ENCODE measurements around the gene IGF2BP2. TPM values are rescaled to one million over a fixed set of nuclear protein-coding genes. Genes with fewer than 3 reads are reported as not detected.

The IGF2BP2 gene
- total RNA-seq, 2 experiments from 2014 or later: 0.13 to 0.40 TPM

DNA sequence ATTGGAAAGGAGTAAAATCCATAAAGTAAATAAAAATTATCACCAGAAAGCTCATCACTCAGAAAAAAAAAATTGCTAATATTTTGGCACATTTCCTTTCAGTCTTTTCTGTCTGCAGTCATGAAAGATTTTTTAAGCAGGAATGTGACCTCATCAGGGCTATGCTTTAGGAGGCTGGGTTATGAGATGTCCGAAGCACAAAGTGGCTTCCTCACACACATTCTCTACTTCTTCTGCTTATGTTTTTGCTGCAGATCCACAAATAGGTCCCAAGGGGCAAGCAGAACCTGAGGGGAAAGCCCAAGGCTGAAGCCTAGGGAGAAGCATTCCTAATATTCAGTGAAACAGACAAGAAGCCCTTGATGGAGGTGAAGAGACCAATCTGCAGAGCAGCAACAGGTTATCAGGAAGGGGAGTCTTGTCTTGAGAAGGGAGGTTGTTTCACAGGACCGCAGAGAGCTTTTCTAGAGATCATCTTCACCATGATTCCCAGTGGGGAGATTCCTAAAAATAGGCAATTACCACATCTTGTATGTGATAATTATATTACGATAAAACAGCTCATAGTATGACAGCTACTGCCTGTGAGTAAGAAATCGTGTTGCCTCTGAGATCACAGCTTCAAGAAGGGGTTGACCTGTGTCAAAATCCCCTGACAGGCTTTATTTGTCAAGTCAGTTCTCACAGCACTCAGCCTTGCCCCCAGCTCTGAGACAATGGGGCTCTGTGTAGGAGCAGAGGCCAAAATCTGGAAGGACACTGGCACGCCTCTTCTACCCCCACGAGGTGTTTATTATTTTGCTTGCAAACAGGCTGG, 60.5 kb downstream of the IGF2BP2 start:
- DNase-seq: no peak
- no peak overlapping the region for H3K4me3 Mint-ChIP-seq
- H3K36me3 Mint-ChIP-seq (ENCODE audit: low read depth): no peaks in the 10 kb centered on the region
- H3K27me3 Mint-ChIP-seq: peaks cover 52% of the 10 kb centered on the region
- ChIA-PET POLR2A (interaction anchor here (1.8 kb wide), 1 partner anchor 13 kb away, joined by 3 read pairs; no protein-coding TSS in a partner anchor), CTCF (interaction anchor here (4.1 kb wide), 1 partner anchor 104 kb away, joined by 24 read pairs; no protein-coding TSS in a partner anchor)
- H3K4me1 Mint-ChIP-seq: no peaks in the 10 kb centered on the region
- H3K27ac Mint-ChIP-seq: no peak overlapping the region
- H3K9me3 Mint-ChIP-seq: no peaks in the 10 kb centered on the region

DNA sequence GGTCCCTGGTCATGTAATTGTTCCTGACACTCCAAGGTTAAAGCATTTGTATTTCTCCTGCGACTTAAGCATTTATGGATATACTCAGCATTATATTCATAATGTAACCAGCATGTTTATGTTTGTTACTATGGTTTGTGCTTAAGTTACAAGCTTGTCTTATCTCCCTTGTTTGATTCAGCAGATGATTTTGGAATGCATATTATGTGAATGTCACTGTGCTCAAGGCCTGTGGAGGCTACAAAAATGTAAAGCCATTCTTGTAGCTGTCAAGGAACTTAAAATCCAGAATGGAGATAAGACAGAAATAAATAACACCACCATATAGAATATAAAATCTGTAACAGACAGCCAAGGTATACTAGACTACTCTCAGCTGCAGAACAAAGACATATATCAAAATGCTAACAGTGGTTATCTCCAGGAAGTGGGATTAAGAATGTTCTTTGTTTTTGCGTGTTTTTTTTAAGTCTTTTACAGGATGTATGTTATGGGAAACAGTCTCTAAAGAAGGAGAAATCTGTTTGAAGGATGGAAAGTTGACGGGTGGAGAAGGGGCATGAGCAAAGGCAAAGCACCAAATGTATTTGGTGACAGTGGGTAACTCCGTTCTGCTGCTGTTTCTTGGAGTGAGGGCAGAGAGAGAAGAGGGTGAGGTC, 61.4 kb downstream of the IGF2BP2 start:
- Mint-ChIP-seq H3K27me3 (peaks cover 58% of the 10 kb centered on the region), H3K9me3 (no peaks in the 10 kb centered on the region), H3K4me3 (no peak overlapping the region), H3K36me3 (ENCODE audit: low read depth) (no peaks in the 10 kb centered on the region), H3K4me1 (no peaks in the 10 kb centered on the region), H3K27ac (no peak overlapping the region)
- ChIA-PET CTCF (interaction anchor here (4.1 kb wide), 1 partner anchor 103 kb away, joined by 24 read pairs; no protein-coding TSS in a partner anchor), POLR2A (interaction anchor here (1.8 kb wide), 1 partner anchor 14 kb away, joined by 3 read pairs; no protein-coding TSS in a partner anchor)
- DNase-seq: no peak

- Mint-ChIP-seq H3K4me3 (no peak overlapping the region), H3K9me3 (no peaks in the 10 kb centered on the region), H3K36me3 (ENCODE audit: low read depth) (no peaks in the 10 kb centered on the region), H3K27ac (no peak overlapping the region), H3K27me3 (peaks cover 60% of the 10 kb centered on the region), H3K4me1 (no peaks in the 10 kb centered on the region)
- ChIA-PET POLR2A (no interaction called here), CTCF (interaction anchor here (1.0 to 1.2 kb wide), 2 partner anchors 9 to 25 kb away, joined by 3 read pairs; no protein-coding TSS in a partner anchor)
- DNase-seq: no peak
Measured at GRCh38 chr3:185760550-185760949, 64.3 kb downstream of the IGF2BP2 start.

DNA sequence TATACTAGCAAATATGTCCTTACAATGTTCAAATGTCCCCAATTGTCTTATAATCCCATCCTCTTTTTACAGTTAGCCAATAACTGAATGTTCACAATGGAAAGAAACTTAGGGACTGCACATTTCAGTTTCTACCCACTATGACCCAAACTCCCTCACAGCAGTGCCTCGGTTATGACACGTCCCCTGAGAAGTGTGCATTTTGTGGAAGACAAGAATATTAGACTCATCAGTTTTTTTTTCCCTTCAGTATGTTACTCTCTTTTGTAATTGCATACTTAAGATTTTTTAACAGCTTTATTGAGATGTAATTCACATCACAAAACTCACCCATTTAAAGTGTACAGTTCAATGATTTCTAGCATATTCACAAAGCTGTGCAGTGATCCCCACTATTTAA, 64.8 kb downstream of the IGF2BP2 start:
- no peaks in the 10 kb centered on the region for H3K4me1 Mint-ChIP-seq
- DNase-seq: no peak
- no peaks in the 10 kb centered on the region for H3K9me3 Mint-ChIP-seq
- ChIA-PET CTCF (interaction anchor here (1.2 kb wide), 1 partner anchor 9 kb away, joined by 3 read pairs; no protein-coding TSS in a partner anchor), POLR2A (no interaction called here)
- H3K27me3 Mint-ChIP-seq: peaks cover 55% of the 10 kb centered on the region
- no peaks in the 10 kb centered on the region for H3K36me3 Mint-ChIP-seq (ENCODE audit: low read depth)
- no peak overlapping the region for H3K4me3 Mint-ChIP-seq
- H3K27ac Mint-ChIP-seq: no peak overlapping the region

DNA sequence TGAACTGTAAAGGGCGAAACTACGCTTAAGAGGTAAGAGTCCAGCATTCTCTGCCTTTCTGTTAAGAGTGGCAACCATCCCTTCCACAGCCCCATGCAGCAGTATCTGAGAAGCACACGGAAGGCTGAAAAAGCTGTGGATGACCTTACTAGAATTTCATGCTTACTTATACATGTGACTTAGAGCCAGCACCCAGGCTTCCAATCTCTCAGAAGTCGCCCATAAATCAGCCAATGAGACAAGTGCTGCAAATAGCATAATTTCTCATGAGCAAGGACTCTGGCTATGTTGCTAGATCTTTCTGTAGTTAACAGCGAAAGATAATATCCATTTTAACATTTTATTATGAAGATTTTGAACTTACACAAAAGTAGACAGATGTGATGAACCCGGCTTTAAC, 65.3 kb downstream of the IGF2BP2 start:
- peaks cover 1% of the 10 kb centered on the region for H3K9me3 Mint-ChIP-seq
- no peak overlapping the region for H3K4me3 Mint-ChIP-seq
- H3K4me1 Mint-ChIP-seq: no peaks in the 10 kb centered on the region
- CTCF ChIA-PET: interaction anchor here (1.4 kb wide), 1 partner anchor 99 kb away, joined by 4 read pairs; no protein-coding TSS in a partner anchor
- H3K27ac Mint-ChIP-seq: no peak overlapping the region
- H3K27me3 Mint-ChIP-seq: peaks cover 50% of the 10 kb centered on the region
- no peaks in the 10 kb centered on the region for H3K36me3 Mint-ChIP-seq (ENCODE audit: low read depth)
- POLR2A ChIA-PET: no interaction called here
- DNase-seq: no peak

DNA sequence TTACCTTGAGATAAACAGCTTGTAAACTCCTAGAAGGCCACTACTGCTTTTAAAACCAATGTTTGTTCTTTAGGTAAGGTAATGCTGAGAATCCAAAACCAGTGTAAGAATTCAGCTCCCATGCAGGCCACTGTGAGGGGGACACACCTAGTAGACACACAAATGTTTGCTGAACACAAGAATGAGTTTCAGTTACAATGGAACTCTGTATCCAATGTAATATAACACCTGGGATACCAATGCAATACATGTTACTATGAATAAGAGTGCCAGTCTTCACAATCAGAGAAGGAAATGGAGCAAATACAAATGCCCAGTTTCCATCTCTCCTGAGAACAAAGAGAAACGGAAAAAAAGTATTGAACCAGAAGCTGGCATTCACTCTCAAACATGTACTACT, 65.9 kb downstream of the IGF2BP2 start:
- H3K4me3 Mint-ChIP-seq: no peak overlapping the region
- no peak overlapping the region for H3K27ac Mint-ChIP-seq
- H3K4me1 Mint-ChIP-seq: no peaks in the 10 kb centered on the region
- peaks cover 48% of the 10 kb centered on the region for H3K27me3 Mint-ChIP-seq
- H3K36me3 Mint-ChIP-seq (ENCODE audit: low read depth): no peaks in the 10 kb centered on the region
- DNase-seq: no peak
- ChIA-PET CTCF (interaction anchor here (1.4 kb wide), 1 partner anchor 99 kb away, joined by 4 read pairs; no protein-coding TSS in a partner anchor), POLR2A (no interaction called here)
- H3K9me3 Mint-ChIP-seq: peaks cover 5% of the 10 kb centered on the region

GRCh38 chr3:185757176-185757575, 67.7 kb downstream of the IGF2BP2 start:
- ChIA-PET POLR2A (no interaction called here), CTCF (interaction anchor here (0.8 kb wide), 1 partner anchor 1462 kb away, joined by 3 read pairs; no protein-coding TSS in a partner anchor)
- no peak overlapping the region for H3K4me3 Mint-ChIP-seq
- H3K27ac Mint-ChIP-seq: no peak overlapping the region
- no peaks in the 10 kb centered on the region for H3K4me1 Mint-ChIP-seq
- no peak for DNase-seq
- peaks cover 40% of the 10 kb centered on the region for H3K27me3 Mint-ChIP-seq
- no peaks in the 10 kb centered on the region for H3K36me3 Mint-ChIP-seq (ENCODE audit: low read depth)
- H3K9me3 Mint-ChIP-seq: peaks cover 5% of the 10 kb centered on the region

GRCh38 chr3:185756477-185756876, 68.4 kb downstream of the IGF2BP2 start:
- Mint-ChIP-seq H3K4me1 (no peaks in the 10 kb centered on the region), H3K9me3 (peaks cover 5% of the 10 kb centered on the region), H3K27ac (no peak overlapping the region), H3K36me3 (ENCODE audit: low read depth) (no peaks in the 10 kb centered on the region), H3K27me3 (peaks cover 35% of the 10 kb centered on the region), H3K4me3 (no peak overlapping the region)
- no peak for DNase-seq
- ChIA-PET CTCF (interaction anchor here (0.7 to 0.8 kb wide), 2 partner anchors 12 to 1463 kb away, joined by 3 to 4 read pairs; no protein-coding TSS in a partner anchor), POLR2A (no interaction called here)

DNA sequence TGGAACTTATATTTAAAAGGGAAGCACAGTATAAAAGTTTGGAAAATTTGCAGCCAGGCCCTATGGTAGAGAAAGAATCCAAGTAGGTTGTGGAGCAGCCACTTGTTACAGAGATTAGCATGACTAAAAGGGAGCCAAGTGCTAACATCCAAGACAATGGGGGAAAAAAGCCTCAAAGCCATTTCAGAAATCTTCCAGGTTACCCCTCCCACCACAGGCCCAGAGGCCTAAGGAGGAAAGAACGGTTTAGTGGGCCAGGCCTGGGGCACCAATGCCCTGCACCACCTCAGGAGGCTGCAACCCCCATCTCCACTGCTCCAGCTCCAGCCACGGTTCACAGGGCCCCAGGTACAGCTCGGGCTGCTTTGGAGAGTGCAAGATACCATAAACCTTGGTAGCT, 69.9 kb downstream of the IGF2BP2 start:
- H3K27me3 Mint-ChIP-seq: peaks cover 22% of the 10 kb centered on the region
- ChIA-PET POLR2A (no interaction called here), CTCF (interaction anchor here (0.6 to 2.0 kb wide), 2 partner anchors 14 to 70 kb away, joined by 3 to 8 read pairs; no protein-coding TSS in a partner anchor)

GRCh38 chr3:185753354-185753753, 71.5 kb downstream of the IGF2BP2 start:
- no peaks in the 10 kb centered on the region for H3K36me3 Mint-ChIP-seq (ENCODE audit: low read depth)
- no peaks in the 10 kb centered on the region for H3K4me1 Mint-ChIP-seq
- no peak overlapping the region for H3K27ac Mint-ChIP-seq
- peaks cover 15% of the 10 kb centered on the region for H3K27me3 Mint-ChIP-seq
- ChIA-PET CTCF (no interaction called here), POLR2A (no interaction called here)
- no peak overlapping the region for H3K4me3 Mint-ChIP-seq
- peaks cover 5% of the 10 kb centered on the region for H3K9me3 Mint-ChIP-seq
- no peak for DNase-seq

More for the DNA sequence above, 69.9 kb downstream of the IGF2BP2 start:
- Mint-ChIP-seq H3K4me1 (no peaks in the 10 kb centered on the region), H3K27ac (no peak overlapping the region), H3K9me3 (peaks cover 5% of the 10 kb centered on the region), H3K4me3 (no peak overlapping the region), H3K36me3 (ENCODE audit: low read depth) (no peaks in the 10 kb centered on the region)
- no peak for DNase-seq

DNA sequence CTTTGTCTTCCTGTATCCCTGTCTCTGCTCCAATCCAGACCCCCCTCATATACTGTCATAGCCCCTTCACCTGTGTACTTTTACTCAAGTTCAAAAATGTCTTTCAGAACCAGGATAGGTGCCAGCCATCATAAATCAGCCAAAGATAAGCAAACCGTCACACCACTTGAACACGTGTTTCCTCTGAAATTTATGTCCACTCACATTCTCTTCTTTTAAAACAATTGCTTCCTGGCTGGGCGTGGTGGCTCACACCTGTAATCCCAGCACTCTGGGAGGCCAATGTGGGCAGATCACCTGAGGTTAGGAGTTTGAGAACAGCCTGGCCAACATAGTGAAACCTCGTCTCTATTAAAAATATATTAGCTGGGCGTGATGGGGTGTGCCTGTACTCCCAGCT, 74.1 kb downstream of the IGF2BP2 start:
- Mint-ChIP-seq H3K4me1 (no peaks in the 10 kb centered on the region), H3K4me3 (no peak overlapping the region), H3K9me3 (peaks cover 5% of the 10 kb centered on the region), H3K36me3 (ENCODE audit: low read depth) (no peaks in the 10 kb centered on the region), H3K27me3 (peaks cover 14% of the 10 kb centered on the region), H3K27ac (no peak overlapping the region)
- POLR2A ChIA-PET: no interaction called here
- DNase-seq: no peak
- CTCF ChIA-PET: no interaction called here

DNA sequence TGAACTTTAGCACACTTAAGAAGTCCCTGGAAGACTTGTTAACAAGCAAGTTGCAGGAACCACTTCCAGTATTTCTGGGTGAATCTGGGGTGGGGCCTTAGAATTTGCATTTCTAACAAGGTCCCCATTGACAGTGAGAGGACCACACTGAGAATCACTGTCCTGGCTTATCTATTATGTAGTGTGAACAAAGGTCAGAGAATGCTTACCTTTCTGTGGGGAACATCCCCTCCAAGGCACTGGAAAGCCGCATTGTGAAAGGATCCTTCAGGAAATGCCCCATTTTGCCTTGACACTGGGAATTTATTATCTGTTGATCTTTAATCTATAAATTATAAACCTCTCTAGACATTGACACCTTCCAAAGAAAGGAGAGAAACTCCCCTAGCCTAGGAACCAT, 74.8 kb downstream of the IGF2BP2 start:
- Mint-ChIP-seq H3K4me3 (no peak overlapping the region), H3K9me3 (peaks cover 5% of the 10 kb centered on the region), H3K4me1 (no peaks in the 10 kb centered on the region), H3K36me3 (ENCODE audit: low read depth) (no peaks in the 10 kb centered on the region), H3K27ac (no peak overlapping the region), H3K27me3 (peaks cover 18% of the 10 kb centered on the region)
- no peak for DNase-seq
- CTCF ChIA-PET: no interaction called here
- POLR2A ChIA-PET: no interaction called here

- Mint-ChIP-seq H3K27ac (no peak overlapping the region), H3K4me3 (no peak overlapping the region), H3K36me3 (ENCODE audit: low read depth) (no peaks in the 10 kb centered on the region), H3K4me1 (no peaks in the 10 kb centered on the region), H3K27me3 (peaks cover 15% of the 10 kb centered on the region), H3K9me3 (no peaks in the 10 kb centered on the region)
- CTCF ChIA-PET: interaction anchor here (1.2 to 2.0 kb wide), 2 partner anchors 22 to 86 kb away, joined by 3 to 8 read pairs; no protein-coding TSS in a partner anchor
- DNase-seq: no peak
- POLR2A ChIA-PET: no interaction called here
Measured at GRCh38 chr3:185746470-185746869, 78.4 kb downstream of the IGF2BP2 start.
